Nephron (organoid): ENCODE data around the gene EPS8L2.

Source experiments
- H3K27ac Mint-ChIP-seq, 3 experiments: 2 replicates each; pipeline ENCODE4 v1.8.0; 2020; ENCODE audit warnings: mixed read lengths in 3 of 3, mild to moderate bottlenecking in 2 of 3, moderate library complexity in 1 of 3
- H3K27me3 Mint-ChIP-seq: 2 replicates; pipeline ENCODE4 v1.8.0; 2021; ENCODE audit warnings: low read depth, mild to moderate bottlenecking, moderate library complexity, mixed read lengths
- H3K36me3 Mint-ChIP-seq: 2 replicates; pipeline ENCODE4 v1.8.0; 2020; ENCODE audit warnings: low read depth, mixed read lengths
- H3K4me1 Mint-ChIP-seq: 2 replicates; pipeline ENCODE4 v1.8.0; 2020; ENCODE audit warnings: mixed read lengths
- H3K4me3 Mint-ChIP-seq, 3 experiments: 2 replicates each; pipeline ENCODE4 v1.8.0; 2020; ENCODE audit warnings: mild to moderate bottlenecking in 3 of 3, mixed read lengths in 3 of 3, moderate library complexity in 2 of 3
- H3K9me3 Mint-ChIP-seq: 2 replicates; pipeline ENCODE4 v1.8.0; 2020; ENCODE audit warnings: mixed read lengths
- CTCF ChIP-seq, 3 experiments: fragments of 200-600 bp; sonication (generic); IDR thresholded peaks; one replicate each; pipeline ENCODE4 v1.5.0; 2021; ENCODE audit warnings: antibody characterized with exemption in 3 of 3; ENCODE audit not compliant: unreplicated experiment in 3 of 3

EPS8L2 gene

GRCh38 chr11:724049-724777, 18.2 kb downstream of the EPS8L2 start:
- Mint-ChIP-seq H3K27ac (no peak overlapping the region), H3K4me1 (peaks cover 8% of the 10 kb centered on the region), H3K9me3 (no peaks in the 10 kb centered on the region), H3K27me3 (peaks cover 48% of the 10 kb centered on the region), H3K36me3 (peaks cover 6% of the 10 kb centered on the region), H3K4me3 (peak overlapping the region in 2 of 3 experiments; percentile 20 to 61)
- no peak for TF ChIP-seq CTCF (IDR thresholded peaks at IDR 0.05; ENCODE audit: unreplicated experiment in 3 of 3)

GRCh38 chr11:724778-725386, 18.9 kb downstream of the EPS8L2 start:
- peaks cover 45% of the 10 kb centered on the region for H3K27me3 Mint-ChIP-seq
- peaks cover 6% of the 10 kb centered on the region for H3K36me3 Mint-ChIP-seq
- H3K4me3 Mint-ChIP-seq: peak overlapping the region; percentile 20 to 70 (median 61)
- TF ChIP-seq CTCF (IDR thresholded peaks at IDR 0.05; ENCODE audit: unreplicated experiment in 3 of 3): no peak
- H3K27ac Mint-ChIP-seq: no peak overlapping the region
- H3K9me3 Mint-ChIP-seq: no peaks in the 10 kb centered on the region
- H3K4me1 Mint-ChIP-seq: peaks cover 4% of the 10 kb centered on the region

GRCh38 chr11:725624-726202, 19.7 kb downstream of the EPS8L2 start:
- no peak overlapping the region for H3K4me3 Mint-ChIP-seq
- peaks cover 4% of the 10 kb centered on the region for H3K4me1 Mint-ChIP-seq
- H3K9me3 Mint-ChIP-seq: no peaks in the 10 kb centered on the region
- TF ChIP-seq CTCF (IDR thresholded peaks at IDR 0.05; ENCODE audit: unreplicated experiment in 3 of 3): no peak
- peaks cover 6% of the 10 kb centered on the region for H3K36me3 Mint-ChIP-seq
- no peak overlapping the region for H3K27ac Mint-ChIP-seq
- peaks cover 38% of the 10 kb centered on the region for H3K27me3 Mint-ChIP-seq

GRCh38 chr11:726278-727220, 20.5 kb downstream of the EPS8L2 start:
- Mint-ChIP-seq H3K36me3 (peaks cover 6% of the 10 kb centered on the region), H3K27me3 (peaks cover 35% of the 10 kb centered on the region), H3K9me3 (no peaks in the 10 kb centered on the region), H3K4me1 (peaks cover 4% of the 10 kb centered on the region), H3K27ac (peak overlapping the region in 2 of 3 experiments; percentile 50 to 55), H3K4me3 (peak overlapping the region; percentile 53 to 54 (median 54))
- no peak for TF ChIP-seq CTCF (IDR thresholded peaks at IDR 0.05; ENCODE audit: unreplicated experiment in 3 of 3)

- Mint-ChIP-seq H3K36me3 (peaks cover 6% of the 10 kb centered on the region), H3K4me3 (no peak overlapping the region), H3K27me3 (peaks cover 32% of the 10 kb centered on the region), H3K4me1 (peaks cover 4% of the 10 kb centered on the region), H3K9me3 (no peaks in the 10 kb centered on the region), H3K27ac (no peak overlapping the region)
- no peak for TF ChIP-seq CTCF (IDR thresholded peaks at IDR 0.05; ENCODE audit: unreplicated experiment in 3 of 3)
These were observed 21.3 kb downstream of the EPS8L2 start for GRCh38 chr11:727281-727701.
